Activated CD4-positive, alpha-beta T cell treated with anti-CD3 and anti-CD28 coated beads for 24 hours (primary cell): ENCODE data around the gene RALY.
"Not testable (repeated sequence)": the region's sequence is repeated elsewhere in the genome, so short reads cannot be mapped to it uniquely, and the experiment has no call there.

Source experiments
- DNase-seq, 2 donors: peaks; one replicate each; pipeline ENCODE4 v3.0.0-alpha.2; 2020; ENCODE audit warnings: low read depth in 2 of 2

The RALY gene

GRCh38 chr20:34015401-34016335 lies 22.0 kb downstream of the RALY start:
- no peak for DNase-seq

- no peak for DNase-seq
Observed at GRCh38 chr20:34016736-34017135, 23.0 kb downstream of the RALY start.

DNA sequence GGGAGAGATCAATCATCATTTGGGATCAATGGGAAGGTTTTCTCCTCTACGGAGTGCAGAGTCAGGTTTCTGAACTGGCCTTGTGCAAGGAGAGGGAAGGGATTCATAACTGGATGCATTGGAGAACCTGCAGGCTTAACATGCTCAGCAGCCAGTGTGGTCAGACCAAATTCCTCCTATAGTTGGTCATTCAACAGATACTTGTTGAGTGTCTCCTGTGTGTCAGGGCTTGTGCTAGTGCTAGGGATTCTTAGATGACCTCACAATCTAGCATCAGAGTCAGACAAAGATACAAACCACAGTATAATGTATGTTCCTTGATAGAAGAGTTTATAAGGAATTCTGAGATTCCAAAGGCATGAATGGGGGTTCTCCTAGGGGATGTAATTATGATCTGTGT lies 23.9 kb downstream of the RALY start:
- DNase-seq = no peak

DNA sequence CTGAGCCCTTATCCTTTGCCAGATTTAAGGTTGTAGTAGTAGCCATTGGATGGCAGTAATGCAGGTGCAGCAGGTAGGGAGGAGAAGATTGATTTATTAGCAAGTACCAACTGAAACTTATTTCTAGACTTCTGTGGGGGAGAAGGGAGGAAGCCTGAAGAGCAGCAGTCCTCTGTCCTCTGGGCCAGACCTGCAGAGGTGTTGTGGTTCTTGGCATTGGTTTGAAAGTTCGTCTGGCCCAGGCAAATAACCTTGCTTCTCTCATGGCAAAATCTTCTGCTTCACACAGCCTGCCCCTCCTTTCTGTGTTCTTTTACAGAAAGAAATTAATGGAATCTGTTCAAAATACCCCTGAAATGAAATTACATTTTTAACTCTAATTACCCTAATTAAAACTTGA lies 24.5 kb downstream of the RALY start:
- no peak for DNase-seq

DNA sequence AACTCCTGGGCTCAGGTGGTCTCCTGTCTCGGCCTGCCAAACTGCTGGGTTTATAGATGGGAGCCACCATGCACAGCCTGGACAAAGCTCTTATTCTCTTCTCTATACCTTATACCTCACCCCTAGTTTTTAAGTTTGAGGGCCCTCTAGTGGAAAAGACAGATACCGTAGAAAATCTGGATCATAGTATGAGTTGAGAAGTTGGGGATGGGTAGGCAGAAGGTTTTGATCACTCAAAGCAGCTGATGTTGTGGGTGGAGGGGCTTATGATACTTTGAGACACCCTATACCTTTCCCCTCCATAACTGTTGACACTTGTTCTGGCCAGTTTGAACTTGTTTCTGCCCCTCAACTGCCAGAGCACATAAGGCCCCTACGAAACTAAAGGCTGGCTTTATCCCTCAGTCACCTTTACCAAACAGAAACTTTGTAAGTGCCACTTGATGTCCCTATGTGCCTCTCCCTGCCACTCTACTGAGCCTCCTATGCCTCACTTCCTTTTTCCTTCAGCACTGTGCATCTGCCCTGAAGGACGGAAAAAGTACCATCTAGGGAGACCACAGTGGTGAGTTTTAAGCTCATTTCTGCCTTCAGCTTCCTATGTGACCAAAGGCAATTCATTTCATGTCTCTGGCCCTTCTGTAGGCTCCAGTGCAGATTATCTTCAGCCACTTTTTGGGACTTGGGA lies 28.6 kb downstream of the RALY start:
- no peak for DNase-seq

DNA sequence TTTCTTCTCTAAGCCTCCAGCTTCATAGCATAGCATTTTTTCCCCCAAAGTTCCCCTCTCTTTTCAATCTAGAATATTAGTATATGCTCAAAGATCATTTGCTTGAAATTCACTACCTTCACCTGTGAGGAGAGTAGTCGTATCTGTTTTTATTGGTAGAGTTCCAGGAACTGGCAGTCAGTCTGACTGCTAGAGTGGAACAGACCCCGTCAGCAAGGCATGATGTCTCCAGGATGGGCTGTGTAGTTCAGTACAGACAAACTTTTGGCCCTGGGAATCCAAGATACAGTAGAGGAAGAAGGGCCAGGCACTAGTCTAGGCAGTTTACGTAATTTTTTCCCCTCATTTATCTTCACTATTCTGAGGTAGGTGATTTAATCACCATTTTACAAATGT lies 29.1 kb downstream of the RALY start:
- no peak for DNase-seq

GRCh38 chr20:34023937-34024722 lies 30.4 kb downstream of the RALY start:
- no peak for DNase-seq

- no peak for DNase-seq
Observed at GRCh38 chr20:34024723-34025351, 31.1 kb downstream of the RALY start.

- not testable (repeated sequence) for DNase-seq
Observed at GRCh38 chr20:34028013-34028412, 34.3 kb downstream of the RALY start.

DNA sequence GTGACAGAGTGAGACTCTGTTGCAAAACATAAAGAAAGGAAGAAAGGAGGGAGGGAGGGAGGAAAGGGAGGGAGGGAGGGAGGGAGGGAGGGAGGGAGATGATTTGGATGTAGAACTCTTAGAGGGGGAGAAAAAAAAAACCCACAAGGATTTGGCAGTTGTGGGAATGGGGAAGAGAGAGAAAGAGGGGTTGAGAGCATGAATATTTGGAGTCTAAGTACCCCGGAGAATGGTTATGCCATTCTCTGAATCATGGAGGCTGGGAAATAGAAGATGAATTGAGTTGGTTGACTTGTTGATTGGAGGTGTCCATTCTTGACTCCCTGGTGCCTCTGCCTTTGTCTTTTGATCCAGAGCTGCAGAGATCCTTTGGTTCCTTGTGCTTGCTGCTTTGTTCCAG lies 35.7 kb downstream of the RALY start:
- no peak for DNase-seq

GRCh38 chr20:34030456-34030855 lies 36.7 kb downstream of the RALY start:
- DNase-seq = no peak

DNA sequence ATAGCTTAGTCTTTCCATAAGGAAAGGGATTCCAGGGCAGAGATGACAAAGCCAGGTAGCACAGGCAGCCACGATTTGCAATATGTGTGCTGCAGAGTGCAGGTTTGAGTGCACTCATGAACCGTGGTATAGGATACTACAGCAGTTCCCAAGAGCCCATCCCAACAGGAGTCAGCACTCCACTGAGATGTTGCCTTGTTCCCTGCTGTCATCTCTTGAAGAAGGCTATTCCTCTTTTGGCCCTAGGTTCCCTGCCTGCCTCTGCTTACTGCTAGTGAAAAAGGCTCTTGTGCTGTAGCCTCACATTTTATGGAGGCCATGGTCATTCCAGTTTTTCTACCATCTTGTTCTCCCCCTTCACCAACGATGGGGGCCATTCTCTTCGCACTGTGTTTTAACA lies 40.2 kb downstream of the RALY start:
- no peak for DNase-seq

- DNase-seq = peak; percentile 30 to 33
Observed at GRCh38 chr20:34037121-34037520, 43.4 kb downstream of the RALY start.

- DNase-seq = no peak
Observed at GRCh38 chr20:34037767-34038166, 44.1 kb downstream of the RALY start.

- DNase-seq = no peak
Observed at GRCh38 chr20:34040300-34040995, 46.7 kb downstream of the RALY start.

GRCh38 chr20:34041226-34041625 lies 47.5 kb downstream of the RALY start:
- no peak for DNase-seq

DNA sequence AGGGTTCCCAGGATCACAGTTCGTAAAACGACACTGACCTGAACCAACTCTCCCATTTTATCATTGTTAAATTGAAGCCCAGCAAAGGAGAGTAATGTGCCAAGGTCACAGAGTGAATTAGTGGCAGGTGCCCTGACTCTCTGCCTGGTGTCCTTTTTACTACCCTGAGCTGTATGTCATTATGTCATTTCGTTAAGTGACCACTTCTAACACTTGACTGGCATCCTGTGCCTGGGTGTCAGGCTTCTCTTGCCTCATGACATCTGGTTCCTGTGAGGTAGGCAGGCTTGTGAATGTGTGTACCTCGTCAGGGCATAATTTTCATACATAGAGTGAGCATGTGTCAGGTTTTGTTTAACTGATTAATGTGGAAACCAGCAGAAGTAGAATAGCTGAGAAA lies 48.6 kb downstream of the RALY start:
- no peak for DNase-seq

DNA sequence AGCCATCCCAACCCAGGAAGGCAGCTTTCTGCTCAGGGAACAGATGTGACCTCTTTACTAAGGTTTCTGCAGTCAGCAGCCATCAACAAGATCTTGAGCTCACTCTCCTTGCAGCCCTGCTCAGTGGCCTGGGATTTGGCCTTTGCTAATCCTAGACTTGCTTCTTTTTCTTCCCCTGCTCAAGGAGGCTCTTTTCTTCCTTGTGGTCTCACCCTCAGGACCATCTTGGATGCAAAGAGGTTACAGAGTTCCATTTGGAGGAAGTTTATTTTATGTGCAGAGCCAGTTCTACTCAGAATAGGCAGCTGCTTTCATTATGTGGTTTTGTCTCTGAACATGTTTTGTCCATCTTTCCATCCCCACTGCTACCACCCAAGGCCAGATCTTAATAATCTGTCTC lies 49.3 kb downstream of the RALY start:
- DNase-seq = no peak

DNA sequence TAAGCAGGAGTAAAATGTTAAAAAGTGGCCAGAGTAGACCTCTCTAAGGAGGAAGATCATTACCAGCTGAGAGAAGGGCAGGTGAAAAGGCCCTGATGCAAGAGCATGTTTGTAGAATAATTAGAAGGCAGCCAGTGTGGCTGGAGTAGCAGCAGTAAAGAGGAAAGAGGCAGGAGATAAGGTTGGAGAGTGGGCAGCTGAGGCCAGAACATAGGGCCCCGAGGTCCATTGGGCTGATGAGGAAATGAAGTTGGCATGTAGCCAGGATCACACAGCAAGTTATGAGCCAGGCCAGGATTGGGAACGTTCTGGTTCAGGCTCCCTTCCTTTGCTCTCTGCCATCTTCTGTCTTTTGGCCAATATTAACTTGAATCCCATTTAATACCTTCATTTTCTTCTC lies 51.6 kb downstream of the RALY start:
- no peak for DNase-seq

DNA sequence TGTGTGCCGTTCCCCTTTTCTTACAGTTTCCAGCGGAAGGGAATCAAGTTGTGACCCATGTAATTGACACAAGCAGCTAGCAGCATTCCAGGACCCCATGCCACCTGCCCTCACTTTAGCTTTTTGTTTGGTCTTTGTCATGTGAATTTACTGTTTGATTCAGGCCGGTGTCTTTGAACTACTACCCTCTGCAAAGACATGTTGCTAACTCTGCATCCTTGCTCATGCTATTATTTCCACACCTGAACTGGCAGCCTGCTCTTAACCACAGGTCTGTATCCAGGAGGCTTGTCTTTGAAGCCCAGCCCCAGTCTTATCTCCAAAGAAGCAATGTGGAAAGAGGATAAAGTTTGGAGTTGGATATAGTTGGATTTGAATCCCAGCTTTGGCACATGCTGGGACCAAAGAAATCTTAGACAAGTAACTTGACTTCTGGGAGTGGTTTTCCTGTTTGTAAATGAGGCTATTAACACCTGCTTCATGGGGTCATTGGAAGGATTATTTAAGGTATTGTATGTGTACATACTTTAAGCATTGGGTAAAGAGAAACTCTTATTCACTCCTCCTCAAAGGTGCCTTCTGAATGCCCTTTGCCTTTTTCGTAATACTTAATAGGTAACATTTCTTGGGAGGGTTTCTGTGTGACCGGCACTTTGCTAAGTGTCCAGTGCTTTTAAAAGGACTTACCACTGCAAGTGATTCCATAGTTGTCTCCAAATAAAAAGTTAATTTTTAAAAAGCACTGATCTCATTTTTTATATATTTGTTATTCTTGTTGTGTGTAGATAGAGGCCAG lies 52.4 kb downstream of the RALY start:
- DNase-seq = no peak
